Thyroid gland (tissue), 4 donors: ENCODE data around the gene DNAJC16.

Experiments used
- CTCF ChIP-seq, 6 experiments: fragments of 200-600 bp in 3 of 6; fragments of 450-650 bp in 3 of 6; sonication (generic) in 3 of 6; IDR thresholded peaks; one replicate each; pipeline ENCODE4 v1.5.1; 2016 to 2019; ENCODE audit warnings: antibody characterized with exemption in 6 of 6, mild to moderate bottlenecking in 2 of 6, inconsistent platforms in 1 of 6, moderate library complexity in 1 of 6
- POLR2A ChIP-seq, 2 donors: fragments of 450-650 bp; IDR thresholded peaks; one replicate each; pipeline ENCODE4 v1.6.1; 2017; ENCODE audit warnings: antibody characterized with exemption in 2 of 2, mild to moderate bottlenecking in 2 of 2, moderate library complexity in 1 of 2

- TF ChIP-seq CTCF (IDR thresholded peaks at IDR 0.05) (no peak), POLR2A (IDR thresholded peaks at IDR 0.05) (no peak)
Observed at GRCh38 chr1:15538771-15539170, 12.1 kb downstream of the DNAJC16 start.
